Measurements from ENCODE around the gene DZIP1L.
A peak's percentile ranks its signal among the peaks of the same experiment; 100 is the strongest.
"Not testable (repeated sequence)": the region's sequence is repeated elsewhere in the genome, so short reads cannot be mapped to it uniquely, and the experiment has no call there.

DZIP1L gene

DNA sequence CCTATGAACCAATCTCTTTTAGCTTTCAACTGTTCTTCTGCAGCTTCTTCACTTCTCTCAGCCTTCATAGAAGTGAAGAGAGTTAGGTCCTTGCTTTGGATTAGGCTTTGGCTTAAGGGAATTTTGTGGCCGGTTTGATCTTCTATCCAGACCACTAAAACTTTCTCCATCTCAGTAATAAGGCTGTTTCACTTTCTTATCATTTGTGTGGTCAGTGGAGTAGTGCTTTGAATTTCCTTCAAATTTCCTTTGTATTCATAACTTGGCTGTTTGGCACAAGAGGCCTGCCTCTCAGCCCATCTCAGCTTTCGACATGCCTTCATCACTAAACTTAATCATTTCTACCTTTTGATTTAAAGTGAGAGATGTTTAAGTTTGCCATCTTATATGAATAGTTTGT is 21.7 kb downstream of the DZIP1L start:
- Histone ChIP-seq H3K27ac (no peak overlapping the region), H3K4me3 (no peak overlapping the region)
- no peak for TF ChIP-seq CTCF (IDR thresholded peaks at IDR 0.05)
- DNase-seq (ENCODE audit: low spot score): no peak

- no peak overlapping the region for H3K4me3 ChIP-seq
- TF ChIP-seq CTCF (IDR thresholded peaks at IDR 0.05): no peak
- H3K27ac ChIP-seq: no peak overlapping the region
- DNase-seq (ENCODE audit: low spot score): no peak
These were observed 23.4 kb downstream of the DZIP1L start for GRCh38 chr3:138092023-138092422.

DNA sequence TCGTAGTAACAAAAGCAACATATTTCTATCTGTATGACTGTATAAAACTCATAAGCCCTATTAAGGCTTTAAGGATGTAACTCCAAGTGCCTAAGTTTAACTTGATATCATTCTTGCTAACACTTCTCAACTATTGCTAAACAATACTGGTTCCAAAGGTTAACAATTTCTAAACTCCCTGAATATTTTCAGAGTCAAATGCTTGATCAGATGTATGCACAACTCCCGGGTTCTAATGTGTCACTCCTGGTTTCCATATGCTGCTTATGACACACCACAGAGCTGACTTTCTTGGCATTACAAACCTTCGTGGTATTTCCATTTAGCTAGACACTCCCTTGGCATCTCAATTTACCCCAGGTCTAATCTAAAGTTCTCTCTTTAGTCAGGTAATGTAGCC is 26.3 kb downstream of the DZIP1L start:
- no peak for TF ChIP-seq CTCF (IDR thresholded peaks at IDR 0.05)
- Histone ChIP-seq H3K4me3 (no peak overlapping the region), H3K27ac (no peak overlapping the region)
- DNase-seq (ENCODE audit: low spot score): no peak

GRCh38 chr3:138085745-138086144 is 29.7 kb downstream of the DZIP1L start:
- not testable (repeated sequence) for H3K4me3 ChIP-seq; H3K27ac ChIP-seq; DNase-seq (ENCODE audit: low spot score)

- H3K4me3 ChIP-seq: no peak overlapping the region
- DNase-seq (ENCODE audit: low spot score): no peak
- TF ChIP-seq CTCF (IDR thresholded peaks at IDR 0.05): no peak
- no peak overlapping the region for H3K27ac ChIP-seq
These were observed 31.2 kb downstream of the DZIP1L start for GRCh38 chr3:138084196-138084595.

- H3K27ac ChIP-seq: peak overlapping the region in 1 of 2 donors; percentile 68
- no peak overlapping the region for H3K4me3 ChIP-seq
- TF ChIP-seq CTCF (IDR thresholded peaks at IDR 0.05): no peak
- no peak for DNase-seq (ENCODE audit: low spot score)
These were observed 32.4 kb downstream of the DZIP1L start for GRCh38 chr3:138082992-138083386.

- DNase-seq (ENCODE audit: low spot score): no peak
- Histone ChIP-seq H3K27ac (peak overlapping the region in 1 of 2 donors; percentile 68), H3K4me3 (peak overlapping the region; percentile 35)
- TF ChIP-seq CTCF (IDR thresholded peaks at IDR 0.05): no peak
These were observed 33.1 kb downstream of the DZIP1L start for GRCh38 chr3:138082085-138082991.

Data from coronary artery (tissue), 2 donors.